ENCODE data around the gene SEMA3D. TPM values are rescaled to one million over a fixed set of nuclear protein-coding genes. Genes with fewer than 3 reads are reported as not detected.

SEMA3D gene
- total and polyA plus RNA-seq, 2 donors (not counting 3 experiments of a cell fraction or from before 2014, with no cell fraction given), result 9.9 to 10.3 TPM

DNA sequence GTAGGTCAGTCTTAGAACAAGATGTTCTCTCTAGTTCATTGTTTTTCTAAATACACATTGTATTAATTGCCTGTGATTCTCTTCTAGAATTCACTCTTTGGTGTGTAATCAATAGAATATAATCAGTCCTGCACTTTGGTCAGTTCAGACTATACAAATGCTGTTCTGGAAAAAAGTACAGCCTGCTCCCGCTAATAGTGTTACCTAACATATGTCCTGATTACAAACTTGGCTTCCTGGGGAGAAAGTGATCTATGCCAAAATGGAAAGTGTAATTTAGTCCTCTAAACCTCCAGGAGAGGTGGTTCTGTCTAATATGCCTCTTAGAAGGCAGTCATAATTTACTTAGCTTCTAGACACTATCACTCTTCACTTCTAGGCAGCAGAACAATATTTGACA, 215.5 kb downstream of the SEMA3D start:
- no TSS peak for BruUV-seq (replicated peaks)
- Histone ChIP-seq H2AFZ (ENCODE audit: low read depth, low read length) (no peak overlapping the region), H3K4me2 (ENCODE audit: insufficient read depth, low read length) (no peak overlapping the region), H3K9ac (replicated peaks; ENCODE audit: extremely low read depth, insufficient read depth, low read length) (no peak overlapping the region), H4K20me1 (replicated peaks; ENCODE audit: control insufficient read depth, extremely low read depth, insufficient read depth, low read length) (no peaks in the 10 kb centered on the region), H3K36me3 (ENCODE audit: control insufficient read depth in 2 of 2, extremely low read depth in 1 of 2, insufficient read depth in 2 of 2, low read length in 2 of 2) (no peaks in the 10 kb centered on the region), H3K27me3 (ENCODE audit: control insufficient read depth in 2 of 2, insufficient read depth in 2 of 2, low read length in 2 of 2) (no peaks in the 10 kb centered on the region), H3K4me1 (ENCODE audit: control insufficient read depth, extremely low read depth, insufficient read depth, low read length) (no peaks in the 10 kb centered on the region), H3K4me3 (replicated peaks in 1 of 3; ENCODE audit: insufficient read depth in 1 of 3, low read depth in 1 of 3, low read length in 3 of 3) (no peak overlapping the region), H3K9me1 (replicated peaks; ENCODE audit: control insufficient read depth, extremely low read depth, insufficient read depth, low read length) (no peaks in the 10 kb centered on the region), H3K79me2 (ENCODE audit: control insufficient read depth, insufficient read depth, low read length) (no peaks in the 10 kb centered on the region), H3K9me3 (replicated peaks; ENCODE audit: control insufficient read depth, insufficient read depth, low read length) (no peaks in the 10 kb centered on the region), H3K27ac (ENCODE audit: insufficient read depth, low read depth, low read length) (no peak overlapping the region)
- TF ChIP-seq JUN (IDR thresholded peaks at IDR 0.05; ENCODE audit: borderline replicate concordance, insufficient read depth, insufficient read length, low read depth), result no peak
- TF ChIP-seq EZH2 (IDR thresholded peaks at IDR 0.05; ENCODE audit: borderline replicate concordance, low read depth, low read length, severe bottlenecking), result no peak
- no peak for TF ChIP-seq POLR2A (IDR thresholded peaks at IDR 0.05; ENCODE audit: low read depth, low read length)
- TF ChIP-seq, protein P1, sequence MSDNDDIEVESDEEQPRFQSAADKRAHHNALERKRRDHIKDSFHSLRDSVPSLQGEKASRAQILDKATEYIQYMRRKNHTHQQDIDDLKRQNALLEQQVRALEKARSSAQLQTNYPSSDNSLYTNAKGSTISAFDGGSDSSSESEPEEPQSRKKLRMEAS (IDR thresholded peaks at IDR 0.05; ENCODE audit: insufficient read depth, insufficient read length), result no peak
- TF ChIP-seq FOS (IDR thresholded peaks at IDR 0.05; ENCODE audit: borderline replicate concordance, insufficient read depth, low read length), result no peak
- TF ChIP-seq GATA2 (IDR thresholded peaks at IDR 0.05; ENCODE audit: insufficient read depth, insufficient read length, low read depth, low read length), result no peak
- TF ChIP-seq, protein P2, sequence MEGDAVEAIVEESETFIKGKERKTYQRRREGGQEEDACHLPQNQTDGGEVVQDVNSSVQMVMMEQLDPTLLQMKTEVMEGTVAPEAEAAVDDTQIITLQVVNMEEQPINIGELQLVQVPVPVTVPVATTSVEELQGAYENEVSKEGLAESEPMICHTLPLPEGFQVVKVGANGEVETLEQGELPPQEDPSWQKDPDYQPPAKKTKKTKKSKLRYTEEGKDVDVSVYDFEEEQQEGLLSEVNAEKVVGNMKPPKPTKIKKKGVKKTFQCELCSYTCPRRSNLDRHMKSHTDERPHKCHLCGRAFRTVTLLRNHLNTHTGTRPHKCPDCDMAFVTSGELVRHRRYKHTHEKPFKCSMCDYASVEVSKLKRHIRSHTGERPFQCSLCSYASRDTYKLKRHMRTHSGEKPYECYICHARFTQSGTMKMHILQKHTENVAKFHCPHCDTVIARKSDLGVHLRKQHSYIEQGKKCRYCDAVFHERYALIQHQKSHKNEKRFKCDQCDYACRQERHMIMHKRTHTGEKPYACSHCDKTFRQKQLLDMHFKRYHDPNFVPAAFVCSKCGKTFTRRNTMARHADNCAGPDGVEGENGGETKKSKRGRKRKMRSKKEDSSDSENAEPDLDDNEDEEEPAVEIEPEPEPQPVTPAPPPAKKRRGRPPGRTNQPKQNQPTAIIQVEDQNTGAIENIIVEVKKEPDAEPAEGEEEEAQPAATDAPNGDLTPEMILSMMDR (IDR thresholded peaks at IDR 0.05; ENCODE audit: extremely low read depth in 1 of 2, insufficient read depth in 1 of 2, low read depth in 1 of 2, low read length in 2 of 2), result no peak
- no peak for TF ChIP-seq POLR2AphosphoS5 (IDR thresholded peaks at IDR 0.05; ENCODE audit: insufficient read depth, low read depth, low read length)
- DNase-seq (ENCODE audit: low read depth, low spot score) (no peak), FAIRE-seq (no peak)
- POLR2A ChIA-PET, result no interaction called here
- CTCF ChIA-PET, result no interaction called here
- intact Hi-C loops (cut with micrococcal nuclease), result no loop called here
- dilution Hi-C loops (cut with MboI; ENCODE audit: extremely low pct_ligation_motif_present, low sequenced_read_pairs), result no loop called here

Data from endothelial cell of umbilical vein (primary cell).